B cell (primary cell): ENCODE measurements around the gene SCN1B. TPM values are rescaled to one million over a fixed set of nuclear protein-coding genes. Genes with fewer than 3 reads are reported as not detected.

Source experiments
- ATAC-seq: fragments of 200-7000 bp; cut with Tn5 transposase; one replicate; pipeline ENCODE4 v1.10.0; 2021; ENCODE audit warnings: low read depth, mild to moderate bottlenecking, moderate number of reproducible peaks, moderate library complexity
- CTCF ChIA-PET: fragments of 350-600 bp; sonication (Branson Sonifier 250); formaldehyde crosslinking; loops from one replicate; lab custom pipeline; 2021; ENCODE audit warnings: antibody characterized with exemption, inconsistent platforms; lab: Charles Lee
- POLR2A ChIA-PET: fragments of 350-600 bp; sonication (Branson Sonifier 250); formaldehyde crosslinking; loops from one replicate; lab custom pipeline; 2021; ENCODE audit warnings: antibody characterized with exemption; lab: Charles Lee
- DNase-seq: peaks from one replicate; pipeline ENCODE4 v3.0.0; 2013
- H2AFZ ChIP-seq: 2 replicates; pipeline ENCODE4 v1.6.1; 2012; ENCODE audit warnings: mild to moderate bottlenecking, low read depth, low read length; ENCODE audit not compliant: insufficient read depth, poor library complexity, severe bottlenecking
- H3K27ac ChIP-seq, 2 donors: 1 replicate in 1 of 2; 2 replicates in 1 of 2; pipeline ENCODE4 v1.5.1; 2012 to 2013; ENCODE audit warnings: low read length in 2 of 2, mild to moderate bottlenecking in 2 of 2, moderate library complexity in 1 of 2
- H3K27me3 ChIP-seq, 4 experiments: fragments of 200-600 bp in 1 of 4; sonication (generic) in 1 of 4; replicated peaks in 1 of 4; 1 replicate in 2 of 4; 2 replicates in 2 of 4; pipeline versions ENCODE4 v1.6.1 to v1.7.0; 2013 to 2016; ENCODE audit warnings: low read length in 3 of 4, mild to moderate bottlenecking in 2 of 4, mixed read lengths in 1 of 4, moderate library complexity in 1 of 4; ENCODE audit not compliant: insufficient read depth in 4 of 4, control insufficient read depth in 3 of 4; ENCODE audit errors: control extremely low read depth in 1 of 4
- H3K36me3 ChIP-seq, 2 experiments: replicated peaks in 1 of 2; 1 replicate in 1 of 2; 2 replicates in 1 of 2; pipeline versions ENCODE4 v1.6.1 to v1.7.1; 2013; ENCODE audit warnings: low read length in 1 of 2; ENCODE audit not compliant: insufficient read depth in 2 of 2, control insufficient read depth in 1 of 2; ENCODE audit errors: control extremely low read depth in 1 of 2, extremely low read depth in 1 of 2
- H3K4me1 ChIP-seq, 2 donors: fragments of 200-600 bp in 1 of 2; sonication (generic) in 1 of 2; 1 replicate in 1 of 2; 2 replicates in 1 of 2; pipeline versions ENCODE4 v1.5.1 to v1.6.1; 2013 to 2017; ENCODE audit warnings: low read length in 2 of 2; ENCODE audit not compliant: control insufficient read depth in 2 of 2, insufficient read depth in 2 of 2
- H3K4me2 ChIP-seq: replicated peaks from 2 replicates; pipeline ENCODE3; 2012; ENCODE audit warnings: mild to moderate bottlenecking, low read depth, low read length; ENCODE audit not compliant: poor library complexity, severe bottlenecking
- H3K4me3 ChIP-seq, 5 experiments: fragments of 200-600 bp in 1 of 5; sonication (generic) in 1 of 5; 1 replicate in 3 of 5; 2 replicates in 2 of 5; pipeline versions ENCODE4 v1.5.1 to v1.7.0; 2011 to 2016; ENCODE audit warnings: low read length in 4 of 5, mild to moderate bottlenecking in 4 of 5, low read depth in 2 of 5, control low read depth in 1 of 5, moderate library complexity in 1 of 5; ENCODE audit not compliant: insufficient read depth in 1 of 5; ENCODE audit errors: control extremely low read depth in 1 of 5, extremely low read depth in 1 of 5
- H3K79me2 ChIP-seq: fragments of 200-600 bp; sonication (generic); one replicate; pipeline ENCODE4 v1.6.0; 2016; ENCODE audit warnings: low read length; ENCODE audit not compliant: control insufficient read depth, insufficient read depth
- H3K9ac ChIP-seq: fragments of 200-600 bp; sonication (generic); 2 replicates; pipeline ENCODE4 v1.6.1; 2017; ENCODE audit warnings: mild to moderate bottlenecking, low read length, moderate library complexity
- H3K9me3 ChIP-seq, 3 donors: one replicate each; pipeline versions ENCODE4 v1.6.1 to v1.7.1; 2013; ENCODE audit warnings: low read length in 2 of 3; ENCODE audit not compliant: control insufficient read depth in 2 of 3, insufficient read depth in 1 of 3; ENCODE audit errors: control extremely low read depth in 1 of 3
- H4K20me1 ChIP-seq: 2 replicates; pipeline ENCODE4 v1.6.0; 2012; ENCODE audit warnings: mild to moderate bottlenecking, low read length; ENCODE audit not compliant: insufficient read depth, control insufficient read depth, poor library complexity, severe bottlenecking
- H3K27ac Mint-ChIP-seq: one replicate; pipeline ENCODE4 v1.8.0; 2021; ENCODE audit warnings: mixed read lengths
- H3K27me3 Mint-ChIP-seq: one replicate; pipeline ENCODE4 v1.8.0; 2021; ENCODE audit warnings: mixed read lengths
- H3K4me1 Mint-ChIP-seq: one replicate; pipeline ENCODE4 v1.8.0; 2021; ENCODE audit warnings: mixed read lengths
- H3K4me3 Mint-ChIP-seq: one replicate; pipeline ENCODE4 v1.8.0; 2021; ENCODE audit warnings: mixed read lengths
- H3K9me3 Mint-ChIP-seq: one replicate; pipeline ENCODE4 v1.8.0; 2022; ENCODE audit warnings: mixed read lengths; ENCODE audit not compliant: insufficient read depth
- EZH2 ChIP-seq: IDR thresholded peaks from 2 replicates; pipeline ENCODE4 v1.6.1; 2012; ENCODE audit warnings: borderline replicate concordance, low read depth, mild to moderate bottlenecking, moderate library complexity, low read length; ENCODE audit not compliant: insufficient read depth, poor library complexity, severe bottlenecking
- WGBS: methylation state at CpG from one replicate; pipeline ENCODE4 v1.1.5; 2013; ENCODE audit warnings: missing lambda C conversion rate; ENCODE audit not compliant: insufficient coverage; 5-methylcytosine and 5-hydroxymethylcytosine counted together
- intact Hi-C: fragments of 100-400 bp; cut with micrococcal nuclease; formaldehyde crosslinking; loops from one replicate; pipeline ENCODE4 v1.10.0; 2022
- polyA plus RNA-seq: library from polyadenylated mRNA; depleted of rRNA; stranded (reverse); fragments of >200 nt; gene quantifications from 2 replicates; pipeline ENCODE4 v1.2.3, GENCODE V29; 2012
- total RNA-seq, 2 donors: library from RNA; stranded (reverse); fragments of 120-200 nt in 1 of 2; gene quantifications; 1 replicate in 1 of 2; 2 replicates in 1 of 2; pipeline versions ENCODE4 v1.2.3 to v1.2.4, GENCODE V29; 2013 to 2022
- TF ChIP-seq, protein P1 (sequence below): fragments of 200-600 bp; IDR thresholded peaks from one replicate; pipeline ENCODE4 v1.8.0; 2022; ENCODE audit warnings: antibody characterized with exemption, mild to moderate bottlenecking

Gene SCN1B
- total and polyA plus RNA-seq, 2 donors (not counting 1 experiment from before 2014, with no cell fraction given), result 0.52 to 0.72 TPM

- H3K27me3 ChIP-seq, result no peaks in the 10 kb centered on the region
- ChIA-PET POLR2A (interaction anchor here (0.6 kb wide), 1 partner anchor 15 kb away, joined by 3 read pairs; no protein-coding TSS in a partner anchor), CTCF (no interaction called here)
- DNase-seq (no peak), ATAC-seq (no peak)
- H3K27me3 Mint-ChIP-seq, result peaks cover 2% of the 10 kb centered on the region
- H4K20me1 ChIP-seq, result no peaks in the 10 kb centered on the region
- no peak overlapping the region for H3K4me2 ChIP-seq
- intact Hi-C loops, result no loop called here
- H3K4me3 ChIP-seq, result no peak overlapping the region
- H2AFZ ChIP-seq, result no peak overlapping the region
- no peak overlapping the region for H3K9ac ChIP-seq
- no peaks in the 10 kb centered on the region for H3K9me3 Mint-ChIP-seq
- peaks cover 2% of the 10 kb centered on the region for H3K4me1 Mint-ChIP-seq
- 97% methylated on average over 11 of the region's 19 CpGs for WGBS
- no peaks in the 10 kb centered on the region for H3K4me1 ChIP-seq
- H3K9me3 ChIP-seq, result peaks cover 0 to 2% (median 0%) of the 10 kb centered on the region in 3 donors
- TF ChIP-seq, protein P1, sequence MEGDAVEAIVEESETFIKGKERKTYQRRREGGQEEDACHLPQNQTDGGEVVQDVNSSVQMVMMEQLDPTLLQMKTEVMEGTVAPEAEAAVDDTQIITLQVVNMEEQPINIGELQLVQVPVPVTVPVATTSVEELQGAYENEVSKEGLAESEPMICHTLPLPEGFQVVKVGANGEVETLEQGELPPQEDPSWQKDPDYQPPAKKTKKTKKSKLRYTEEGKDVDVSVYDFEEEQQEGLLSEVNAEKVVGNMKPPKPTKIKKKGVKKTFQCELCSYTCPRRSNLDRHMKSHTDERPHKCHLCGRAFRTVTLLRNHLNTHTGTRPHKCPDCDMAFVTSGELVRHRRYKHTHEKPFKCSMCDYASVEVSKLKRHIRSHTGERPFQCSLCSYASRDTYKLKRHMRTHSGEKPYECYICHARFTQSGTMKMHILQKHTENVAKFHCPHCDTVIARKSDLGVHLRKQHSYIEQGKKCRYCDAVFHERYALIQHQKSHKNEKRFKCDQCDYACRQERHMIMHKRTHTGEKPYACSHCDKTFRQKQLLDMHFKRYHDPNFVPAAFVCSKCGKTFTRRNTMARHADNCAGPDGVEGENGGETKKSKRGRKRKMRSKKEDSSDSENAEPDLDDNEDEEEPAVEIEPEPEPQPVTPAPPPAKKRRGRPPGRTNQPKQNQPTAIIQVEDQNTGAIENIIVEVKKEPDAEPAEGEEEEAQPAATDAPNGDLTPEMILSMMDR, result no peak
- no peak for TF ChIP-seq EZH2
- H3K36me3 ChIP-seq, result peaks cover 0 to 58% of the 10 kb centered on the region in 2 experiments
- H3K79me2 ChIP-seq, result no peaks in the 10 kb centered on the region
- H3K27ac ChIP-seq, result no peak overlapping the region
- no peak overlapping the region for H3K4me3 Mint-ChIP-seq
- no peak overlapping the region for H3K27ac Mint-ChIP-seq
Observed at GRCh38 chr19:35023428-35023827, 6.8 kb upstream of the SCN1B start.

DNA sequence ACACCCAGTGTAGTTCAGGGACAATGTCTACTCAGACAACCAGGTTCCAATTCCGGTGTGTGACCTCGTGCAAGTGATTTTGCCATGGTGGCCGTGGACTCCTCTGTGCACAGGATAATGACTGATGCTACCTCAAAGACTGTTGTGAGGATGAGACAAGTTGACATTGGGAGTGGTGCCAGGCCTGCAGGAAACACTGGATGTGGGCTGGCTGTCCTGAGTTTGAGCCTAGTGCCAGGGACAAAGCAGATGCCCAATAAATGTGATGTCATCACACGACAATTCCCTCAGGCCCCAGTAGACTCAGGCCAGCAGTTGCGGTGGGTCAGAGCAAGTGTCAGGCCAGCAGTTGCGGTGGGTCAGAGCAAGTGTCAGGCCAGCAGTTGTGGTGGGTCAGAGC lies 6.2 kb upstream of the SCN1B start:
- Histone ChIP-seq H3K36me3 (peaks cover 0 to 51% of the 10 kb centered on the region in 2 experiments), H3K9ac (no peak overlapping the region), H3K4me3 (no peak overlapping the region), H3K4me1 (no peaks in the 10 kb centered on the region), H3K79me2 (no peaks in the 10 kb centered on the region), H3K9me3 (peaks cover 0 to 2% (median 0%) of the 10 kb centered on the region in 3 donors), H4K20me1 (no peaks in the 10 kb centered on the region), H2AFZ (no peak overlapping the region), H3K27ac (no peak overlapping the region), H3K4me2 (no peak overlapping the region), H3K27me3 (no peaks in the 10 kb centered on the region)
- ChIA-PET CTCF (no interaction called here), POLR2A (no interaction called here)
- peaks cover 4% of the 10 kb centered on the region for H3K27me3 Mint-ChIP-seq
- TF ChIP-seq, protein P1, result no peak
- no peak for TF ChIP-seq EZH2
- H3K9me3 Mint-ChIP-seq, result no peaks in the 10 kb centered on the region
- 97% methylated on average over 6 of the region's 6 CpGs for WGBS
- H3K27ac Mint-ChIP-seq, result no peak overlapping the region
- intact Hi-C loops, result no loop called here
- no peak overlapping the region for H3K4me3 Mint-ChIP-seq
- H3K4me1 Mint-ChIP-seq, result peaks cover 2% of the 10 kb centered on the region
- no peak for DNase-seq
- no peak for ATAC-seq
